Osteoblast (primary cell): ENCODE data around the gene TPRKB. TPM values are rescaled to one million over a fixed set of nuclear protein-coding genes. Genes with fewer than 3 reads are reported as not detected.

ENCODE experiments used
- DNase-seq: peaks from one replicate; pipeline ENCODE4 v3.0.0; 2011; ENCODE audit warnings: low spot score, mixed read lengths; ENCODE audit not compliant: insufficient read length; ENCODE audit errors: missing footprints
- H2AFZ ChIP-seq: 2 replicates; pipeline ENCODE4 v1.6.0; 2011; ENCODE audit warnings: mild to moderate bottlenecking, low read length
- H3K27ac ChIP-seq: 2 replicates; pipeline ENCODE4 v1.5.1; 2011; ENCODE audit warnings: mild to moderate bottlenecking, low read depth, low read length, moderate library complexity
- H3K27me3 ChIP-seq: 2 replicates; pipeline ENCODE4 v1.6.0; 2012; ENCODE audit warnings: mild to moderate bottlenecking, control low read depth, inconsistent platforms, low read length, moderate library complexity; ENCODE audit not compliant: insufficient read depth
- H3K36me3 ChIP-seq: 2 replicates; pipeline ENCODE4 v1.5.1; 2011; ENCODE audit warnings: mild to moderate bottlenecking, low read length, control low read depth, moderate library complexity; ENCODE audit not compliant: insufficient read depth
- H3K4me1 ChIP-seq: 2 replicates; pipeline ENCODE4 v1.5.1; 2011; ENCODE audit warnings: mild to moderate bottlenecking, low read length, control low read depth, moderate library complexity; ENCODE audit not compliant: insufficient read depth
- H3K4me2 ChIP-seq: 2 replicates; pipeline ENCODE4 v1.6.0; 2011; ENCODE audit warnings: mild to moderate bottlenecking, low read length; ENCODE audit not compliant: insufficient read depth
- H3K4me3 ChIP-seq: fragments of 200-600 bp; sonication (generic); 3 replicates; pipeline ENCODE4 v1.5.1; 2012; ENCODE audit warnings: mild to moderate bottlenecking, low read length, inconsistent platforms; ENCODE audit not compliant: insufficient read depth
- H3K79me2 ChIP-seq: 2 replicates; pipeline ENCODE4 v1.6.0; 2012; ENCODE audit warnings: mild to moderate bottlenecking, low read length, control low read depth, inconsistent platforms; ENCODE audit not compliant: insufficient read depth
- H3K9me3 ChIP-seq: 2 replicates; pipeline ENCODE4 v1.5.1; 2011; ENCODE audit warnings: low read depth, low read length, control low read depth
- H4K20me1 ChIP-seq: 2 replicates; pipeline ENCODE4 v1.6.0; 2012; ENCODE audit warnings: mild to moderate bottlenecking, low read length, control low read depth; ENCODE audit not compliant: insufficient read depth
- CTCF ChIP-seq: IDR thresholded peaks from 2 replicates; pipeline ENCODE4 v1.5.1; 2011; ENCODE audit warnings: mild to moderate bottlenecking, low read depth, low read length, moderate library complexity; ENCODE audit errors: extremely low read depth
- total RNA-seq: library from RNA; depleted of rRNA; stranded (reverse); fragments of >200 nt; gene quantifications from 2 replicates; pipeline ENCODE4 v1.2.3, GENCODE V29; 2012

TPRKB gene
- total RNA-seq, 1 donor, result 16.6 TPM

- DNase-seq, result no peak
- Histone ChIP-seq H3K36me3 (peaks cover 34% of the 10 kb centered on the region), H3K9me3 (no peaks in the 10 kb centered on the region), H3K79me2 (no peaks in the 10 kb centered on the region), H3K4me1 (no peaks in the 10 kb centered on the region), H3K4me3 (no peak overlapping the region), H4K20me1 (peaks cover 2% of the 10 kb centered on the region), H3K27me3 (no peaks in the 10 kb centered on the region), H3K4me2 (no peak overlapping the region), H2AFZ (no peak overlapping the region), H3K27ac (no peak overlapping the region)
- no peak for TF ChIP-seq CTCF
Observed at GRCh38 chr2:73749314-73749713, 12.2 kb upstream of the TPRKB start.

DNA sequence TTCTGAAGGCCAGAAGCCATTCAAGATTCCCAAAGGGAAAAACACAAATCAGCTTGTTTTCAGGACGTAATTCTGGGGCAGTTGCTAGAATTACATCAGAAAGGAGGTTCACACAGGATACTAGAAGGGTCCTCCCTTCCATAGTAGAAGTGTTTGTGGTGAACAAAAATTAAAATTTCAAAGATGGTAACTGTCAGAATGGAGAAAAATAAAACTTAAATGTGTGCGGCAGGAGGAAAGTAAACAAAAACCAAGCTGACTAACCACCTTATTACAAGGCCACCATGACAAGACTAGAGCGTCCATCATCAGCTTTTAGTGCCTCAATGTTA lies 9.7 kb upstream of the TPRKB start:
- no peaks in the 10 kb centered on the region for H3K79me2 ChIP-seq
- H3K36me3 ChIP-seq, result peaks cover 31% of the 10 kb centered on the region
- no peak overlapping the region for H3K4me3 ChIP-seq
- H2AFZ ChIP-seq, result no peak overlapping the region
- DNase-seq, result peak; percentile 19
- no peaks in the 10 kb centered on the region for H3K27me3 ChIP-seq
- no peaks in the 10 kb centered on the region for H4K20me1 ChIP-seq
- H3K4me1 ChIP-seq, result no peaks in the 10 kb centered on the region
- no peak for TF ChIP-seq CTCF
- no peaks in the 10 kb centered on the region for H3K9me3 ChIP-seq
- H3K4me2 ChIP-seq, result no peak overlapping the region
- no peak overlapping the region for H3K27ac ChIP-seq

- Histone ChIP-seq H3K27ac (no peak overlapping the region), H3K79me2 (no peaks in the 10 kb centered on the region), H3K4me2 (no peak overlapping the region), H3K4me1 (no peaks in the 10 kb centered on the region), H3K27me3 (no peaks in the 10 kb centered on the region), H4K20me1 (no peaks in the 10 kb centered on the region), H3K36me3 (peaks cover 29% of the 10 kb centered on the region), H2AFZ (no peak overlapping the region), H3K9me3 (no peaks in the 10 kb centered on the region), H3K4me3 (no peak overlapping the region)
- DNase-seq, result no peak
- TF ChIP-seq CTCF, result no peak
Observed at GRCh38 chr2:73746015-73746876, 9.1 kb upstream of the TPRKB start.

DNA sequence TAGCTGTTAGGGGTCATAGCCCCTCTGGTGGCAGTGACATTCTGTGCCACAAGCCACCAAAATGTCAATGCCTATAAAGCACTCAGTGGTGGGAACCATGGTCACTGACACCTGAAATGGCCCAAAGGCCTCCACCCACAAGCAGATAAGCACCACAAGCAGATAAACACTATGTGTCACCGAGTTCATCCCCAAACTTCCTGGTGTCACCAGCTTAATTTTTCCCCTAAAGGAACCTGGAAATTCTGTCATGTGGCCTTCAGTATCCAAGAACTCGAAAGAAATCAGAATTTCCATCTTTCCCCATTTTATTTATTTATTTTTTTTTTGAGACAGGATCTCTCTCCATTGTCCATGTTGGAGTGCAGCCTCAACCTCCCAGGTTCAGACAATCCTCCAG lies 3.6 kb upstream of the TPRKB start:
- no peak for TF ChIP-seq CTCF
- no peaks in the 10 kb centered on the region for H4K20me1 ChIP-seq
- H3K27ac ChIP-seq, result no peak overlapping the region
- no peak overlapping the region for H2AFZ ChIP-seq
- H3K4me2 ChIP-seq, result no peak overlapping the region
- no peaks in the 10 kb centered on the region for H3K9me3 ChIP-seq
- H3K36me3 ChIP-seq, result peaks cover 5% of the 10 kb centered on the region
- H3K4me3 ChIP-seq, result no peak overlapping the region
- peaks cover 11% of the 10 kb centered on the region for H3K4me1 ChIP-seq
- H3K27me3 ChIP-seq, result no peaks in the 10 kb centered on the region
- no peak for DNase-seq
- H3K79me2 ChIP-seq, result peaks cover 6% of the 10 kb centered on the region
